HEK293 (cell line): ENCODE data around the gene PRKCZ.

Source experiments
- CTCF ChIA-PET: fragments of 350-600 bp; formaldehyde crosslinking; extraction: SDS; loops from one replicate; lab custom pipeline; 2021; ENCODE audit warnings: antibody characterized with exemption; lab: Yijun Ruan, JAX
- POLR2A ChIA-PET: fragments of 300-600 bp; formaldehyde crosslinking; extraction: SDS; loops from one replicate; lab custom pipeline; 2020; ENCODE audit warnings: antibody characterized with exemption, inconsistent platforms; lab: Yijun Ruan, JAX
- H3K27ac ChIP-seq: fragments of 200-500 bp; sonication (Bioruptor generic); 2 replicates; pipeline ENCODE4 v1.5.1; 2014; ENCODE audit warnings: low read depth, low read length, control low read depth, inconsistent platforms; ENCODE audit errors: extremely low read depth
- H3K36me3 ChIP-seq, 2 experiments: fragments of 200-500 bp in 1 of 2; sonication (Bioruptor generic) in 1 of 2; 1 replicate in 1 of 2; 2 replicates in 1 of 2; pipeline ENCODE4 v1.5.1; 2014 to 2017; ENCODE audit warnings: inconsistent platforms in 2 of 2, low read length in 2 of 2; ENCODE audit not compliant: control insufficient read depth in 2 of 2, insufficient read depth in 1 of 2
- H3K4me1 ChIP-seq: fragments of 200-500 bp; sonication (Bioruptor generic); 2 replicates; pipeline ENCODE4 v1.5.1; 2014; ENCODE audit warnings: mild to moderate bottlenecking, low read length, inconsistent platforms; ENCODE audit not compliant: control insufficient read depth, insufficient read depth
- H3K4me3 ChIP-seq: 2 replicates; pipeline ENCODE4 v1.5.1; 2011; ENCODE audit warnings: low read depth, mild to moderate bottlenecking, control low read depth, low read length, moderate library complexity
- H3K9me3 ChIP-seq: fragments of 200-500 bp; sonication (Bioruptor generic); 2 replicates; pipeline ENCODE4 v1.5.1; 2014; ENCODE audit warnings: low read depth, low read length, inconsistent platforms; ENCODE audit not compliant: control insufficient read depth, insufficient read depth
- EGR2 ChIP-seq: fragments of 450-650 bp; formaldehyde crosslinking; IDR thresholded peaks from 2 replicates; pipeline ENCODE4 v1.5.1; 2016; ENCODE audit warnings: low read depth, missing biosample characterization, missing genetic modification characterization
- KLF10 ChIP-seq: fragments of 450-650 bp; IDR thresholded peaks from 2 replicates; pipeline ENCODE4 v1.5.1; 2018; ENCODE audit warnings: missing biosample characterization, mild to moderate bottlenecking, missing genetic modification characterization
- KLF8 ChIP-seq: fragments of 450-650 bp; formaldehyde crosslinking; IDR thresholded peaks from 2 replicates; pipeline ENCODE4 v1.5.1; 2016; ENCODE audit warnings: missing biosample characterization, missing genetic modification characterization
- MZF1 ChIP-seq: fragments of 450-650 bp; formaldehyde crosslinking; IDR thresholded peaks from 2 replicates; pipeline ENCODE4 v1.5.1; 2017; ENCODE audit warnings: missing biosample characterization, missing genetic modification characterization, borderline replicate concordance
- SCRT2 ChIP-seq: fragments of 450-650 bp; formaldehyde crosslinking; IDR thresholded peaks from 2 replicates; pipeline ENCODE4 v1.5.1; 2016; ENCODE audit warnings: missing biosample characterization, missing genetic modification characterization
- SP3 ChIP-seq: fragments of 450-650 bp; formaldehyde crosslinking; IDR thresholded peaks from 2 replicates; pipeline ENCODE4 v1.5.1; 2016; ENCODE audit warnings: missing biosample characterization, missing genetic modification characterization
- SP7 ChIP-seq: fragments of 450-650 bp; formaldehyde crosslinking; IDR thresholded peaks from 2 replicates; pipeline ENCODE4 v1.5.1; 2016; ENCODE audit warnings: missing biosample characterization, missing genetic modification characterization
- ZBTB21 ChIP-seq: fragments of 450-650 bp; formaldehyde crosslinking; IDR thresholded peaks from 2 replicates; pipeline ENCODE4 v1.5.1; 2017; ENCODE audit warnings: missing biosample characterization, missing genetic modification characterization
- ZFHX2 ChIP-seq: fragments of 450-650 bp; formaldehyde crosslinking; conservative IDR thresholded peaks from 2 replicates; pipeline ENCODE4 v1.5.1; 2016; ENCODE audit warnings: missing biosample characterization, missing genetic modification characterization
- ZNF155 ChIP-seq: fragments of 450-650 bp; formaldehyde crosslinking; IDR thresholded peaks from 2 replicates; pipeline ENCODE4 v1.5.1; 2016; ENCODE audit warnings: missing biosample characterization, missing genetic modification characterization
- ZNF341 ChIP-seq: fragments of 450-650 bp; formaldehyde crosslinking; IDR thresholded peaks from 2 replicates; pipeline ENCODE4; 2016; ENCODE audit warnings: low read depth, missing biosample characterization, missing genetic modification characterization
- ZNF600 ChIP-seq: fragments of 450-650 bp; formaldehyde crosslinking; IDR thresholded peaks from 2 replicates; pipeline ENCODE4 v1.5.1; 2016; ENCODE audit warnings: missing biosample characterization, missing genetic modification characterization
- ZNF610 ChIP-seq: fragments of 450-650 bp; formaldehyde crosslinking; IDR thresholded peaks from 2 replicates; pipeline ENCODE4 v1.5.1; 2016; ENCODE audit warnings: missing biosample characterization, missing genetic modification characterization, borderline replicate concordance
- ZNF677 ChIP-seq: fragments of 450-650 bp; IDR thresholded peaks from 2 replicates; pipeline ENCODE4 v1.5.0; 2018; ENCODE audit warnings: missing biosample characterization, mild to moderate bottlenecking, missing genetic modification characterization, moderate library complexity
- ZNF76 ChIP-seq: fragments of 450-650 bp; formaldehyde crosslinking; IDR thresholded peaks from 2 replicates; pipeline ENCODE4; 2016; ENCODE audit warnings: low read depth, missing biosample characterization, missing genetic modification characterization, borderline replicate concordance
- ZNF777 ChIP-seq: fragments of 450-650 bp; formaldehyde crosslinking; IDR thresholded peaks from 2 replicates; pipeline ENCODE4 v1.5.1; 2017; ENCODE audit warnings: missing biosample characterization, missing genetic modification characterization, borderline replicate concordance
- ZNF785 ChIP-seq: fragments of 450-650 bp; formaldehyde crosslinking; IDR thresholded peaks from 2 replicates; pipeline ENCODE4 v1.5.1; 2016; ENCODE audit warnings: missing biosample characterization, missing genetic modification characterization
- ZSCAN18 ChIP-seq: fragments of 450-650 bp; formaldehyde crosslinking; IDR thresholded peaks from 2 replicates; pipeline ENCODE4 v1.5.1; 2016; ENCODE audit warnings: missing biosample characterization, missing genetic modification characterization
- TF ChIP-seq, protein P1 (sequence below): fragments of 450-650 bp; formaldehyde crosslinking; IDR thresholded peaks from 2 replicates; pipeline ENCODE4 v1.5.1; 2016; ENCODE audit warnings: missing biosample characterization, missing genetic modification characterization
- TF ChIP-seq, protein P2 (sequence below): fragments of 450-650 bp; formaldehyde crosslinking; IDR thresholded peaks from 2 replicates; pipeline ENCODE4 v1.5.1; 2016; ENCODE audit warnings: missing biosample characterization, missing genetic modification characterization
- TF ChIP-seq, protein P3 (sequence below): fragments of 450-650 bp; formaldehyde crosslinking; IDR thresholded peaks from 2 replicates; pipeline ENCODE4 v1.5.1; 2016; ENCODE audit warnings: missing biosample characterization, missing genetic modification characterization
- TF ChIP-seq, protein P4 (sequence below): fragments of 450-650 bp; formaldehyde crosslinking; IDR thresholded peaks from 2 replicates; pipeline ENCODE4 v1.5.1; 2016; ENCODE audit warnings: missing biosample characterization, missing genetic modification characterization

Gene PRKCZ

DNA sequence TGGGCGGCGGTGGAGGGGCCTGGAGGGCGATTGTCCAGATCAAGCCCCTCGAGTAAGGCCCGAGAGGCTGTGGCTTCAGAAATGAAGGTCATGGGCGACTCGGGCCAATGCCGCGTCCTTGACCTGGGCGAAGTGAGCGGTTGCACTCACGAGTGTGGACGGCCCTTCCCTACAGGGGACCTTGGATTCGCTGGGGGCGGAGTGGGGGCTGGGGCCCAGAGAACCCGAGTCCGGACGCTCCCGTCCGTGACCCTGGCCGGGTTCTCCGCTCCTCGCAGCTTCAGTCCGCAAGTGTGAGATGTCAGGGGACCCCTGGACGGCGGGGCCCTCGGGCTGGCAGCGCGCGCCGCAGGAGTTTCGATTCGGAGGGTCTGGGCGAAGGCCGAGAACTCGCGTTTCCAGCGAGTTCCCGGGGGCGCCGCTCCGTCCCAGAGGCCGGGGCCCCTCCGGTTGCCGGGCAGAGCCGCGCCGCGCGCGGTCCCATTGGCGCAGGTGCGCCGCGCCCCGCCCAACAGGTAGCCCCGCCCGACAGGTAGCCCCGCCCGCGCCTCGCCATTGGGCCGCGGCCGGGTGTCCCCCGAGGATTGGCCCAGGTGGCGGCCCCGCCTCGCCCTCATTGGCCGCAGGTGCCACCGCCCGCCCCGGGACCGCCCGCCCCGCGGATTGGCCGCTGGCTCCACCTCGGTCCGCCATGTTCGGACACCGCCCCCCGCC lies at the start of gene PRKCZ (continued):
- TF ChIP-seq ZNF677 (tag by site-specific recombination) = no peak
- TF ChIP-seq ZNF785 (tag by site-specific recombination) = peak; percentile 66; the same call in 1 of the 2 replicates
- TF ChIP-seq KLF8 (tag by site-specific recombination) = peak; percentile 35; the same call in 1 of the 2 replicates
- peak; percentile 43; the same call in 1 of the 2 replicates for TF ChIP-seq ZFHX2 (tag by site-specific recombination)
- TF ChIP-seq ZBTB21 = no peak
- peak; percentile 87 for TF ChIP-seq ZNF610
- TF ChIP-seq, protein P1, sequence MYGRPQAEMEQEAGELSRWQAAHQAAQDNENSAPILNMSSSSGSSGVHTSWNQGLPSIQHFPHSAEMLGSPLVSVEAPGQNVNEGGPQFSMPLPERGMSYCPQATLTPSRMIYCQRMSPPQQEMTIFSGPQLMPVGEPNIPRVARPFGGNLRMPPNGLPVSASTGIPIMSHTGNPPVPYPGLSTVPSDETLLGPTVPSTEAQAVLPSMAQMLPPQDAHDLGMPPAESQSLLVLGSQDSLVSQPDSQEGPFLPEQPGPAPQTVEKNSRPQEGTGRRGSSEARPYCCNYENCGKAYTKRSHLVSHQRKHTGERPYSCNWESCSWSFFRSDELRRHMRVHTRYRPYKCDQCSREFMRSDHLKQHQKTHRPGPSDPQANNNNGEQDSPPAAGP (tag by site-specific recombination) = peak; percentile 42; the same call in 1 of the 2 replicates
- TF ChIP-seq ZNF76 (tag by site-specific recombination) = 0 out of 2 replicates have a peak, but pooled peaks have one; percentile 25
- TF ChIP-seq ZNF600 (tag by site-specific recombination) = peak; percentile 63
- TF ChIP-seq KLF10 = peak; percentile 83
- TF ChIP-seq MZF1 (tag by site-specific recombination) = no peak
- TF ChIP-seq ZNF777 (tag by site-specific recombination) = peak; percentile 84
- TF ChIP-seq ZNF341 (tag by site-specific recombination) = peak; percentile 47; the same call in 1 of the 2 replicates
- TF ChIP-seq, protein P2, sequence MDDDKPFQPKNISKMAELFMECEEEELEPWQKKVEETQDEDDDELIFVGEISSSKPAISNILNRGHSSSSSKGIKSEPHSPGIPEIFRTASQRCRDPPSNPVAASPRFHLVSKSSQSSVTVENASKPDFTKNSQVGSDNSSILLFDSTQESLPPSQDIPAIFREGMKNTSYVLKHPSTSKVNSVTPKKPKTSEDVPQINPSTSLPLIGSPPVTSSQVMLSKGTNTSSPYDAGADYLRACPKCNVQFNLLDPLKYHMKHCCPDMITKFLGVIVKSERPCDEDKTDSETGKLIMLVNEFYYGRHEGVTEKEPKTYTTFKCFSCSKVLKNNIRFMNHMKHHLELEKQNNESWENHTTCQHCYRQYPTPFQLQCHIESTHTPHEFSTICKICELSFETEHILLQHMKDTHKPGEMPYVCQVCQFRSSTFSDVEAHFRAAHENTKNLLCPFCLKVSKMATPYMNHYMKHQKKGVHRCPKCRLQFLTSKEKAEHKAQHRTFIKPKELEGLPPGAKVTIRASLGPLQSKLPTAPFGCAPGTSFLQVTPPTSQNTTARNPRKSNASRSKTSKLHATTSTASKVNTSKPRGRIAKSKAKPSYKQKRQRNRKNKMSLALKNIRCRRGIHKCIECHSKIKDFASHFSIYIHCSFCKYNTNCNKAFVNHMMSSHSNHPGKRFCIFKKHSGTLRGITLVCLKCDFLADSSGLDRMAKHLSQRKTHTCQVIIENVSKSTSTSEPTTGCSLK = no peak

GRCh38 chr1:2000432-2000831 lies 49.8 kb upstream of the PRKCZ start:
- POLR2A ChIA-PET = no interaction called here
- CTCF ChIA-PET = interaction anchor here (1.4 kb wide), 1 partner anchor 44 kb away, joined by 7 read pairs; no protein-coding TSS in a partner anchor
- H3K4me1 ChIP-seq = no peaks in the 10 kb centered on the region
- TF ChIP-seq SCRT2 (tag by site-specific recombination) = peak; percentile 36; the same call in 1 of the 2 replicates
- no peak for TF ChIP-seq EGR2 (tag by site-specific recombination)
- TF ChIP-seq, protein P3, sequence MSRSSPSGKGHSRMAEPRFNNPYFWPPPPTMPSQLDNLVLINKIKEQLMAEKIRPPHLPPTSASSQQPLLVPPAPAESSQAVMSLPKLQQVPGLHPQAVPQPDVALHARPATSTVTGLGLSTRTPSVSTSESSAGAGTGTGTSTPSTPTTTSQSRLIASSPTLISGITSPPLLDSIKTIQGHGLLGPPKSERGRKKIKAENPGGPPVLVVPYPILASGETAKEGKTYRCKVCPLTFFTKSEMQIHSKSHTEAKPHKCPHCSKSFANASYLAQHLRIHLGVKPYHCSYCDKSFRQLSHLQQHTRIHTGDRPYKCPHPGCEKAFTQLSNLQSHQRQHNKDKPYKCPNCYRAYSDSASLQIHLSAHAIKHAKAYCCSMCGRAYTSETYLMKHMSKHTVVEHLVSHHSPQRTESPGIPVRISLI (tag by site-specific recombination) = no peak
- H3K4me3 ChIP-seq = no peak overlapping the region
- H3K9me3 ChIP-seq = no peaks in the 10 kb centered on the region
- no peak overlapping the region for H3K27ac ChIP-seq
- no peaks in the 10 kb centered on the region for H3K36me3 ChIP-seq

DNA sequence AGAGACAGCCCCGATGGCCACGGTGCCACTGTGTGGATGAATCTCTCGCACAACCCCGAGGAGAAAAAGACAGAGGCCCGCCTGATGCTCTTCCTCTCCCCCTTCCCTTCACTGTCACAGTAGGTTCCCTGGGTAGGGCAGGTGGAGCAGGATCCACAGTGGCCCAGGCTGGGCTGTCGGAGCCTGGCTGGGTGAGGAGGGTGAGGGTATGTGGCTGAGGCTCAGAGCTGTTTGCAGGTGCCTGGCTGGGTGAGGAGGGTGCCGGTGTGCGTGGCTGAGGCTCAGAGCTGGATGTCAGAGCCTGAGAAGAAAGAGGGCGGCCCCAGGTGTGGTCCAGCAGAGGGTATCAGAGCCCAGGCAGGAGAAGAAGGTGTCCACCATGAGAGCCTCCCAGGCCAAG lies 49.4 kb upstream of the PRKCZ start:
- no peaks in the 10 kb centered on the region for H3K9me3 ChIP-seq
- ChIA-PET CTCF (interaction anchor here (0.6 to 0.7 kb wide), 2 partner anchors 46 to 861 kb away, joined by 3 read pairs; no protein-coding TSS in a partner anchor), POLR2A (no interaction called here)
- no peak overlapping the region for H3K4me3 ChIP-seq
- no peaks in the 10 kb centered on the region for H3K36me3 ChIP-seq
- H3K4me1 ChIP-seq = no peaks in the 10 kb centered on the region
- H3K27ac ChIP-seq = no peak overlapping the region
- TF ChIP-seq, protein P4, sequence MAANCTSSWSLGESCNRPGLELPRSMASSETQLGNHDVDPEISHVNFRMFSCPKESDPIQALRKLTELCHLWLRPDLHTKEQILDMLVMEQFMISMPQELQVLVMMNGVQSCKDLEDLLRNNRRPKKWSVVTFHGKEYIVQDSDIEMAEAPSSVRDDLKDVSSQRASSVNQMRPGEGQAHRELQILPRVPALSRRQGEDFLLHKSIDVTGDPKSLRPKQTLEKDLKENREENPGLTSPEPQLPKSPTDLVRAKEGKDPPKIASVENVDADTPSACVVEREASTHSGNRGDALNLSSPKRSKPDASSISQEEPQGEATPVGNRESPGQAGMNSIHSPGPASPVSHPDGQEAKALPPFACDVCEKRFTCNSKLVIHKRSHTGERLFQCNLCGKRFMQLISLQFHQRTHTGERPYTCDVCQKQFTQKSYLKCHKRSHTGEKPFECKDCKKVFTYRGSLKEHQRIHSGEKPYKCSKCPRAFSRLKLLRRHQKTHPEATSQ = no peak
- TF ChIP-seq SP3 = no peak
- no peak for TF ChIP-seq ZNF341 (tag by site-specific recombination)
- no peak for TF ChIP-seq ZBTB21
- TF ChIP-seq ZSCAN18 (tag by site-specific recombination) = no peak
- no peak for TF ChIP-seq SP7 (tag by site-specific recombination)
- TF ChIP-seq ZNF155 = no peak
